GM19324 (cell line): ENCODE data around the gene SETD7.
"Not testable (repeated sequence)": the region's sequence is repeated elsewhere in the genome, so short reads cannot be mapped to it uniquely, and the experiment has no call there.

ENCODE experiments used
- ATAC-seq: cut with Tn5 transposase; IDR thresholded peaks from one replicate; pipeline ENCODE4 v1.9.1; 2021; ENCODE audit warnings: mild to moderate bottlenecking, moderate library complexity; ENCODE audit not compliant: unreplicated experiment, low FRiP score

The SETD7 gene

DNA sequence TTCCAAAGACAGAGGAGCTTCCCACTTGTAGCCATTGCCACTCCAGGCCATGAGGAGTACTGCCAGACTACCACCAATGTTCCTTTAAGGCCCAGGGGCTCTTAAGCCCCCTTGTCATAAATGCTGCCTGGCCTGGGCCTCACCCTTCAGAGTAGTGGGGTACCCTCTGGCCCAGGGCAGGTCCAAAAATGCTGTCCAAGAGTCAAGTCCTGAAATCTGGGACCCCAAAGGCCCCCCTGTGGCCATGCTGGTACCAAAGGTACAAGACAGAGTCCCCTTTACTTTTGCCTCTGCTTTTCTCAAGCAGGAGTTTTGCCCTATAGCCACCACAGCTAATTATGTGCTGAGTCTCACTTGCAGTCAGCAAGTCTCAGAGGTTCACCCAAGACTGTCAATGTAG lies 85.7 kb downstream of the SETD7 start:
- no peak for ATAC-seq

DNA sequence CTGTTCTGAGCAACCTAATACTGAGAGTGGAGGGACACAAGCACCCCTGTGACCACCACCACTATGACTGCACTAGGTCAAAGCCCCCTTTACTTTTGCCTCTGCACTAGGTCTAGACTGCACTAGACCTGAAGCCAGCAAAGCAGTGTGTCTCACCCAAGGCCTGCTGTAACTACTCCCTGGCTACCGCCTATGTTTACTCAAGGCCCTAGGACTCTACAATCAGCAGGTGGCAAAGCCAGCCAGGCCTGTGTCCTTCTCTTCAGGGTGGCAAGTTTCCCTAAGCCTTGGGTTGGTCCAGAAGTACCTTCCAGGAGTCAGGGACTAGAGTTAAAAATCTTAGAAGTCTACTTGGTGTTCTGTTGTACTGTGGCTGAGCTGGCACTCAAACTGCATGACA lies 86.2 kb downstream of the SETD7 start:
- ATAC-seq, result no peak

DNA sequence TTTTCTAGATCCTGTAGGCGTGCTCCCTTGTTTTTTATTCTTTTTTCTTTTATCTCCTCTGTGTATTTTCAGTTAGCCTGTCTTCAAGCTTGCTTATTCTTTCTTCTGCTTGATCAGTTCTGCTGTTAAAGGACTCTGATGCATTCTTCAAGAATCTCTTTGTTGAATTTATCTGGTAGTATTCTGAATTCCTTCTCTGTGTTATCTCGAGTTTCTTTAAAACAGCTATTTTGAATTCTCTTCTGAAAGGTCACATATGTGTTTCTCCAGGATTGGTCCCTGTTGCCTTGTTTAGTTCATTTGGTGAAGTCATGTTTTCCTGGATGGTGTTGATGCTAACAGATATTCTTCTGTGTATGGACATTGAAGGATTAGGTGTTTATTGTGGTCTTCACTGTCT lies 86.8 kb downstream of the SETD7 start:
- ATAC-seq, result no peak

DNA sequence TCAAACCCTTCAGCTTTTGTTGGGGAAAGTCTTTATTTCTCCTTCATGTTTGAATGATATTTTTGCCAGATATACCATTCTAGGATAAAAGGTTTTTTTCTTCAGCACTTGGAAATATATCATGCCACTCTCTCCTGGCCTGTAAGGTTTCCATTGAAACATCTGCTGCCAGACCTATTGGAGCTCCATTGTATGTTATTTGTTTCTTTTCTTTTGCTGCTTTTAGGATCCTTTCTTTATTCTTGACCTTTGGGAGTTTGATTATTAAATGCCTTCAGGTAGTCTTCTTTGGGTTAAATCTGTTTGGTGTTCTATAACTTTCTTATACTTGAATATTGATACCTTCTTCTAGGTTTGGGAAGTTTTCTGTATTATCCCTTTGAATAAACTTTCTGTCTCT lies 87.3 kb downstream of the SETD7 start:
- ATAC-seq, result not testable (repeated sequence)

DNA sequence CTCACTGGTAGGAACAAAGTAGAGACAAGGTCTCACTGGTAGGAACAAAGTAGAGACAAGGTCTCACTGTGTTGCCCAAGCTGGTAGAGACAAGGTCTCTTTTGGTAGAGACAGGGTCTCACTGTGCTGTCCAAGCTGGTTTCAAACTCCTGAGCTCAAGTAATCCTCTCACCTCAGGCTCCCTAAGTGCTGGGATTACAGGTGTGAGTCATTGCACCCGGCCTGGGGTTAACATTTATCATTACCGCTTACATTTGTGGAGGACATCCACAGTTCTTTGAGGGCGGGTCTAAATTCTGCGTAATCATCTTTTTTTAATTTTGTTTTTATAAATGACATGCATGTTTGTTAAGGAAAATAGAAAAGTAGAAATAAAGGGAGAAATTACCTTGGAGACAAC lies 90.1 kb downstream of the SETD7 start:
- ATAC-seq, result no peak

DNA sequence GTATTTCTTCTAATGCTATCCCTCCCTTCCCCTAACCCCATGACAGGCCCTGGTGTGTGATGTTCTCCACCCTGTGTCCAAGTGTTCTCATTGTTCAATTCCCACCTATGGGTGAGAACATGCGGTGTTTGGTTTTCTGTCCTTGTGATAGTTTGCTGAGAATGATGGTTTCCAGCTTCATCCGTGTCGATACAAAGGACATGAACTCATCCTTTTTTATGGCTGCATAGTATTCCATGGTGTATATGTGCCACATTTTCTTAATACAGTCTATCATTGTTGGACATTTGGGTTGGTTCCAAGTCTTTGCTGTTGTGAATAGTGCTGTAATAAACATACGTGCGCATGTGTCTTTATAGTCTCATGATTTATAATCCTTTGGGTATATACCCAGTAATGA lies 91.5 kb downstream of the SETD7 start:
- ATAC-seq, result not testable (repeated sequence)

DNA sequence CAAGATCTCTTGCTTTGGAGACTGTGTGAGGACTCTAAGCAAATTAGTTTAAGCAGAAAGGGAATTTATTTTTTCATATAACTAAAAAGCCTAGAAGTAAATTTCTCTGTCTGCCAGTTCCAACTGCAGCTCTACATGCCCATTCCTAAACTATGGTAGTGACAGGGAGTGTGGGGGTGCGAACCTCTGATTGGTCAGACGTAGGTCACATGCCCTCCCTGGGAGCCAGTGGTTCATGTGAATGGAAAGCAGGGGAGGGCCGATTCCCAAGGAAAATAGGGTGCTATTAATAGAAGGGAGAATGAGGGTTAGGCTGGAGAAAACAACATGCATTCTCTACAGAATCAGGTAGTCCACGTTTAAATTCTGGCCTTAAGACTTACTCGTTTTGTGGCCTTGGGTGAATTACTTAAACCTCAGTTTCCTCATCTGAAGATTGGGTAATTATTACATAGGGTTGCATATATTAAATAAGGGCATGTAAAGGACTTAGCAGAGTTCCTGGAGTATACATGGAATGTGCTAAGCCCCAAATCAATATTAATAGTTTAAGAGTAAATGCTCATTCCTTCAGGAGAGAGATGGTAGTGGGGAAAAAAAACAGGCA lies 94.9 kb downstream of the SETD7 start:
- no peak for ATAC-seq

DNA sequence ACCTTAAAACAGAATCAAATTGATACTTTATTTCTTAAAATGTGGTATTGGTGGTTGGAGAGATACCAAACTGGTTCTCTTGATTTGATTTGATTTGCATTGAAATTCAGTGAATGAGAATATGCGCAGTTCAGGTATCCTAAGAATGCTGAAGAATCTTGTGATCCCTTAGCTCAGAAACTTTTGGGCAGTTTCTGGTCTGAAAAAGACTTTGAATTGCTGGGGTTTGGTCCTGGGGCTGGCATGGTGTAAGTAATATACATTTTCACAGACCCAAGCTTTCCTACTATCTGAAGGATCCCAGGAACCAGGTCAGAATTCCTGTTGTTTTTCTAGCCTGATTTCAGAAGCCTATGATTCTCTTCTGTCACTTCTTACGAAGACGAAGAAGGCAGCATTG lies 95.5 kb downstream of the SETD7 start:
- no peak for ATAC-seq

DNA sequence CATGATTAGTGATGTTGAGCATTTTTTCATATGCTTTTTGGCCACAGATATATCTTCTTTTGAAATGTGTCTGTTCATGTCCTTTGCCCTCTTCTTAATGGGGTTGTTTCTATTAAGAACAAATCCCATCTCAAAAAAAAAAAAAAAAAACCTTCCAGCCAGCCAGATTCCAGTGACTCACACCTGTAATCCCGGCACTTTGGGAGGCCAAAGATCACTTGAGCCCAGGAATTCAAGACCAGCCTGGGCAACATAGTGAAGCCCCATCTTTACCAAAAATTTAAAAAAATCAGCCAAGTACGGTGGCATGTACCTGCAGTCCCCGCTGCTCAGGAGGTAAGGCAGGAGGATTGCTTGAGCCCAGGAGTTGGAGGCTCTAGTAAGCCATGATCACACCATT lies 97.0 kb downstream of the SETD7 start:
- ATAC-seq, result no peak

DNA sequence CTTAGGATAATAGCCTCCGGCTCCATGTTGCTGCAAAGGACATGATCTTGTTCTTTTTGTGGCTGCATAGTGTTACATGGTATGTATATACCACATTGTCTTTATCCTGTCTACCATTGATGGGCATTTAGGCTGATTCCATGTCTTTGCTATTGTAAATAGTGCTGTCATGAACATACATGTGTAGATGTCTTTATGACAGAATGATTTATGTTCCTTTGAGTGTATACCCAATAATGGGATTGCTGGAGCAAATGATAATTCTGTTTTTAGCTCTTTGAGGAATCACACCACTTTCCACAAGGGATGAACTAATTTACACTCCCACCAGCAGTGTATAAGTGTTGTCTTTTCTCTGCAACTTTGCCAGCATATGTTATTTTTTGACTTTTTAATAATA lies 97.5 kb downstream of the SETD7 start:
- ATAC-seq, result no peak

DNA sequence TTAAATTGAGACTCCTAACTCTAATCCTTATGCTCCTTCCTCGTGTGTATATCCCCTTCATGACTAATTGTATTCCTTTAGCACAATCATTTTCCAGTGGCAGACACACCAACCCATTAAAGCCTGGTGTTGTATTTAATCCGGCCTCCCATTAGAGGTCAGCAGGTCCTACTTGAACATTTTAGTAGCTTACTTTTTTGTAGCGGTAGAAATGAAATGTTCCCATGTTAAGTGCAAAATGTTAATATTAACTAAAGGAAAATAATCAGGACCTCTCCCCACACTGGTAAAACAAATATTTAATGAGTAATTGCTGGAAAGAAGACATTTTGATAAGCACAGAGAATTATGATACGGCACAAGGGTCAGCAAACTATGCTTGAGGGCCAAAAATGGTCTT lies 98.7 kb downstream of the SETD7 start:
- ATAC-seq, result no peak

DNA sequence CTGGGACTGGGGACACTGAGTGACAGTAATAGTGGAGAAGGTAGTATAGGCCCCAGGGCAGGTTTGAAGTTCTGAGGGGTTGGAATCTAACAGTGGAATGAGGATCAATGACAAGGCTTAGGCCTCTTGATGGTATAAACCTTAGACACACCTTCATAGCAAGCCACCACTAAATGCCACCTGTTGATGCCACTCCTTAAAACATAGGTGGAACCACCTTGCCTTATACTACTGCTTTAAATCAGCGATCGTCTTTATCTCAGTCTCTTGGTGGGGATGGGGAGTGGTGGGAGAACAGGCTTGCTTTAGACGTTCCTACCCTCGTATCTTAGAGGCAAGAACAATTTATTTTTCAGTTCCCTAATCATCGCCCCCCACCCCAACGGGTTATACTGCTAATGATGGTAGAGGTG lies 100.9 kb downstream of the SETD7 start:
- ATAC-seq, result no peak

DNA sequence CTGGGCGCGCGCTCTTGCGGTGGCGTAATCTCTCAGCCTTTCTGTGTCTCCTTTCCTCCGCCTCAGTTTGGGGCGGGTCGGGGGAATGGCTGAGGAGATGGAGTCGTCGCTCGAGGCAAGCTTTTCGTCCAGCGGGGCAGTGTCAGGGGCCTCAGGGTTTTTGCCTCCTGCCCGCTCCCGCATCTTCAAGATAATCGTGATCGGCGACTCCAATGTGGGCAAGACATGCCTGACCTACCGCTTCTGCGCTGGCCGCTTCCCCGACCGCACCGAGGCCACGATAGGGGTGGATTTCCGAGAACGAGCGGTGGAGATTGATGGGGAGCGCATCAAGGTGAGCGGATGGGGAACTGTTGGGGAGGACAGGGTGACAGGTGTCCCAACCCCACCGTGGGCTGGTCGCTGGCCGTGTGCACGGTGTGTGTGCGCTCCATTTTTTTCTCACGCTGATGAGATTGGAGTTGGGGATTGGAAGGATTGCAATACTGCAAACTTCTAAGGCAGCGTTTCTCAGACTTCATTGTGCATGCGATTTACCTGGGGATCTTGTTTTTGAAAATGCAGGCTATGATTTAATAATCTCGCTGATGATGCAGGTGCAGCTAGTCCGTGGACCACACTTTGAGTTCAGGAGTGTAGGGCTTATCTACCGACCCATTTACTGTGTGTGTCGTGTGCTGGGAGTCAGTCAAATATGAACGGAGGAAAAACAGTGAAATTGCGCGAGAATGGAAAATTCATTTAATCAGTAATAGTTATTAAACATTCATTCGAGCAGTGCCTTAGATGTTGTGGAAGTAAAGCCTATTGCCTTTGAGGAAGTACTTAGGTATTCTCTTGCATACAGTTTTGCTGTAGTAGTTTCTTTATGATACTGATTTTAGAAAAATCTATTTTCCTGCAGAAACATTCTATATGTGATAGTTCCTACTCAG lies 101.6 kb downstream of the SETD7 start, which contains the start of gene RAB33B:
RAB33B (plus strand) TSS at position 11 of the 935 bp plus-strand sequence; CDS start at position 86, 75 bp downstream.
- no peak for ATAC-seq

DNA sequence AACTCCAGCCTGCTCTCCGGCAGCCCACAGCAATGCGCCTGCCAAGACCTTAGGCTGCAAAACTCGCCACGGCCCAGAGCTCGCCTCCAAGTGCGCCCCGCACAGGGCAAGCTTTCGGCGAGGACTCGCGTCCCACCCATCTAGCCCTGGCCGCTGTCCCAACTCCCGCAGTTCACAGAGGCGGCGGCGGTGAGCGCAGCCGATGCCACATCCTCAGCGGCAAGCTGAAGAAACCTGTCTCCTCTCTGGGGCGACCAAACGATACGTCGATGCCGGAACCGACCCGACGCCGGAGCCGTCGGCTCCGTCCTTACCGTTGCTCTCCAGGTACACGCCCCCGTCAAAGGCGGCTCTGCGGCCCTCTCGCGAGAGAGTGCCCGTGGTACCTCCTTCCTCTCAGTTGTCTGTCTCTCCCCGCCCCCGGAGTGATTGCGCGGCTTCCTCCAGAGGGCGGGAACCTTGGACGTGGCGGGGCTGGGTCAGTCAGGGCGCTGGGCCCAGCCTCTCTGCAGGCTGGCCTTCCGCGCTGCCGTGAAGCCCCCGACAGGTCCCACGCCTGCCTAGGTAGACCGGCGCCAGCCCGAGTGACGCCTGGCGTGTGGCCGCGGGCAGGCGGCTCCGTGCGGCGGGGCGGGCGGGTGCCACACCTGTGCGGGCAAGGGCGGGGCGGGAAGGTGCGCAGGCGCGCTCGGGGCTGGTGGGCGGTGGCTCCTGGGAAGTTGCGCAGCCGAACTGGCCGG lies 102.5 kb downstream of the SETD7 start:
- ATAC-seq, result peak; percentile 96

DNA sequence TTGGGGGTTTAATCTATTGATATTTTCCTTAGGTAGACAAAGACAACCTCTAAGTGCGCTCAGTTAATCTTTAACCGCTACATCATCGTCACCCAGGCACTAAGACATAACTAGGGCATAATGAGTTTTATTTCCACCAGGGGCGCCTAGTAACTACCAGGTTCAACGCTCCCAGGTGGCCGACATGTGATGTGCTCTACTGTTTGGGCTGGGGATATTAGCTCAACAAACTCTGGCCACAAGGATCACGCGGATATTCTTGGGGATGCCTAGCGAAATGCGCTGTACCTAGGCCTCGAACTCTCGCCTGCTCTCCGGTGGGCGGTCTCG lies 103.0 kb downstream of the SETD7 start:
- ATAC-seq, result peak; percentile 35

DNA sequence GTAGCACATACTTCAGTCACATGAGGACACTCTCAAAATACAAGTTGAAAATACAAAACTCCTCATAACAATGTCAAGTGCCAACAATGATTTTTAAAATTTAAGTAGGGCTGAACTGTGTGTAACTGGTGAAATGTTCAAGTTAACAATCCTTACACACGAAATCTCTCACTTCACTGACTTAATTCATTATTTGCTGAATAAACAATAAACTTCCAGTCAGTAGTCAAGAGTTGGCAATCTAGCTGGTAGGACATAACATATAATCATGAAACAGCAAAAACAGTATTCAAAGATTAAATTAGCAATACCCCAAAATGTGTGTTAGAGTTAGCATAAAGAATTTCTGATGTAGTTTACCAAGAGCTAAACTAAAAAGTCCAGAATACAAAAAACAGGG lies 104.0 kb downstream of the SETD7 start:
- ATAC-seq, result no peak

DNA sequence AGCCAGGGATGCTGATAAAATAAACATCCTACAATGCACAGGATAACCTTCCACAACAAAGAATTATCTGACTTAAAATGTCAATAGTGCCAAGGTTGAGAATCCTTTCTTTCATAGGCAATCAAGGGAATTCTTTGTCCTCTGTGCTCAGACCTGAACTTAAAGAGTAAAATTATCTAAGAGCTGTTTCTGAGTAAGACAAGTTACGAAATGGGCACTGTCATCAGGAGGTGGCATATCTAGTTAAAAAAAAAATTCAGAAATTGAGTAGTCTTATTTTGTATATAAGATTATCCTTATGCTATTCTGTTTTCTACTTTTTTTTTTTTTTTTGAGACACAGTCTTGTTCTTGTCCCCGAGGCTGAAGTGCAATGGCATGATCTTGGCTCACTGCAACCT lies 105.4 kb downstream of the SETD7 start:
- no peak for ATAC-seq

DNA sequence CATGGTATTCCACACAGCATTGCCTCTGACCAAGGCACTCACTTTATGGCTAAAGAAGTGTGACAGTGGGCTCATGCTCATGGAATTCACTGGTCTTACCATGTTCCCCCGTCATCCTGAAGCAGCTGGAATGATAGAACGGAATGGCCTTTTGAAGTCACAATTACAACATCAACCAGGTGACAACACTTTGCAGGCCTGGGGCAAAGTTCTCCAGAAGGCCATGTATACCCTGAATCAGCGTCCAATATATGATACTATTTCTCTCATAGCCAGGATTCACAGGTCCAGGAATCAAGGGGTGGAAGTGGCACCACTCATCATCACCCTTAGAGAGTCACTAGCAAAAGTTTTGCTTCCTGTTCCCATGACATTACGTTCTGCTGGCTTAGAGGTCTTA lies 108.9 kb downstream of the SETD7 start:
- not testable (repeated sequence) for ATAC-seq
